Right atrium auricular region (tissue), 2 donors: ENCODE results near the gene THBS1. TPM values are rescaled to one million over a fixed set of nuclear protein-coding genes. Genes with fewer than 3 reads are reported as not detected.

Experiments used
- DNase-seq: peaks from one replicate; pipeline ENCODE4 v3.0.0-alpha.2; 2019; ENCODE audit warnings: low spot score
- H3K27ac ChIP-seq, 2 donors: fragments of 200-600 bp; sonication (generic); 1 replicate in 1 of 2; 2 replicates in 1 of 2; pipeline ENCODE4 v1.5.1; 2016 to 2019
- H3K27me3 ChIP-seq, 2 donors: fragments of 200-600 bp; sonication (generic); one replicate each; pipeline versions ENCODE4 v1.5.1 to v1.6.0; 2017 to 2019
- H3K36me3 ChIP-seq: fragments of 200-600 bp; sonication (generic); one replicate; pipeline ENCODE4 v1.5.1; 2016
- H3K4me1 ChIP-seq, 2 donors: fragments of 200-600 bp; sonication (generic); one replicate each; pipeline versions ENCODE4 v1.5.1 to v1.6.0; 2017 to 2019
- H3K4me3 ChIP-seq, 2 donors: fragments of 200-600 bp; sonication (generic); 1 replicate in 1 of 2; 2 replicates in 1 of 2; pipeline ENCODE4 v1.5.1; 2017 to 2019; ENCODE audit warnings: mild to moderate bottlenecking in 1 of 2, moderate library complexity in 1 of 2
- H3K9me3 ChIP-seq, 2 donors: fragments of 200-600 bp; sonication (generic); one replicate each; pipeline ENCODE4 v1.5.1; 2019
- total RNA-seq, 2 donors: library from RNA; depleted of rRNA; stranded (reverse); fragments of >200 nt; gene quantifications; one replicate each; pipeline ENCODE4 v1.1.0, GENCODE V29; 2016
- TF ChIP-seq, protein P1 (sequence below), 2 donors: fragments of 200-600 bp; sonication (generic); IDR thresholded peaks; one replicate each; pipeline ENCODE4 v1.5.1; 2019; ENCODE audit warnings: antibody characterized with exemption in 2 of 2

The THBS1 gene
- total RNA-seq, 2 donors from 2014 or later = 67.8 to 205 TPM

DNA sequence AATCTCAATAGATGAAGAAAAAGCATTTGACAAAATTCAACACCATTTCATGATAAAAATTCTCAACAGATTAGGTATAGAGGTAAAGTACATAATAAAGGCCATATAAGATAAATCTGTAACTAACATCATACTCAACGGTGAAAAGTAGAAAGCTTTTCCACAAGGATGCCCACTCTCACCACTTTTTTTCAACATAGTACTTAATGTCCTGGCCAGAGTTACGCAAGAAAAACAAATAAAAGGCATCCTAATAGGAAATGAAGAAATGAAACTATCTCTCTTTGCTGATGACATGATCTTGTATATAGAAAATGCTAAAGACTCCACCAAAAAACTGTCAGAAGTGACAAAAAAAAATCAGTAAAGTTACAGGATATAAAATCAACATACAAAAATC is 33.0 kb downstream of the THBS1 start:
- H3K27ac ChIP-seq = no peak overlapping the region
- no peaks in the 10 kb centered on the region for H3K36me3 ChIP-seq
- DNase-seq = no peak
- H3K9me3 ChIP-seq = peaks cover 0 to 41% of the 10 kb centered on the region in 2 donors
- no peaks in the 10 kb centered on the region for H3K4me1 ChIP-seq
- no peak overlapping the region for H3K4me3 ChIP-seq
- H3K27me3 ChIP-seq = no peaks in the 10 kb centered on the region
- TF ChIP-seq, protein P1, sequence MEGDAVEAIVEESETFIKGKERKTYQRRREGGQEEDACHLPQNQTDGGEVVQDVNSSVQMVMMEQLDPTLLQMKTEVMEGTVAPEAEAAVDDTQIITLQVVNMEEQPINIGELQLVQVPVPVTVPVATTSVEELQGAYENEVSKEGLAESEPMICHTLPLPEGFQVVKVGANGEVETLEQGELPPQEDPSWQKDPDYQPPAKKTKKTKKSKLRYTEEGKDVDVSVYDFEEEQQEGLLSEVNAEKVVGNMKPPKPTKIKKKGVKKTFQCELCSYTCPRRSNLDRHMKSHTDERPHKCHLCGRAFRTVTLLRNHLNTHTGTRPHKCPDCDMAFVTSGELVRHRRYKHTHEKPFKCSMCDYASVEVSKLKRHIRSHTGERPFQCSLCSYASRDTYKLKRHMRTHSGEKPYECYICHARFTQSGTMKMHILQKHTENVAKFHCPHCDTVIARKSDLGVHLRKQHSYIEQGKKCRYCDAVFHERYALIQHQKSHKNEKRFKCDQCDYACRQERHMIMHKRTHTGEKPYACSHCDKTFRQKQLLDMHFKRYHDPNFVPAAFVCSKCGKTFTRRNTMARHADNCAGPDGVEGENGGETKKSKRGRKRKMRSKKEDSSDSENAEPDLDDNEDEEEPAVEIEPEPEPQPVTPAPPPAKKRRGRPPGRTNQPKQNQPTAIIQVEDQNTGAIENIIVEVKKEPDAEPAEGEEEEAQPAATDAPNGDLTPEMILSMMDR (IDR thresholded peaks at IDR 0.05) = no peak

- TF ChIP-seq, protein P1 (IDR thresholded peaks at IDR 0.05) = no peak
- DNase-seq = no peak
- H3K4me3 ChIP-seq = no peak overlapping the region
- no peaks in the 10 kb centered on the region for H3K36me3 ChIP-seq
- no peak overlapping the region for H3K27ac ChIP-seq
- H3K9me3 ChIP-seq = peaks cover 0 to 22% of the 10 kb centered on the region in 2 donors
- H3K4me1 ChIP-seq = no peaks in the 10 kb centered on the region
- H3K27me3 ChIP-seq = no peaks in the 10 kb centered on the region
Observed at GRCh38 chr15:39616731-39617455, 36.0 kb downstream of the THBS1 start.

- Histone ChIP-seq H3K27me3 (no peaks in the 10 kb centered on the region), H3K4me1 (no peaks in the 10 kb centered on the region), H3K36me3 (no peaks in the 10 kb centered on the region), H3K9me3 (peaks cover 0 to 14% of the 10 kb centered on the region in 2 donors), H3K4me3 (no peak overlapping the region), H3K27ac (no peak overlapping the region)
- TF ChIP-seq, protein P1 (IDR thresholded peaks at IDR 0.05) = no peak
- no peak for DNase-seq
Observed at GRCh38 chr15:39618063-39618823, 37.4 kb downstream of the THBS1 start.

DNA sequence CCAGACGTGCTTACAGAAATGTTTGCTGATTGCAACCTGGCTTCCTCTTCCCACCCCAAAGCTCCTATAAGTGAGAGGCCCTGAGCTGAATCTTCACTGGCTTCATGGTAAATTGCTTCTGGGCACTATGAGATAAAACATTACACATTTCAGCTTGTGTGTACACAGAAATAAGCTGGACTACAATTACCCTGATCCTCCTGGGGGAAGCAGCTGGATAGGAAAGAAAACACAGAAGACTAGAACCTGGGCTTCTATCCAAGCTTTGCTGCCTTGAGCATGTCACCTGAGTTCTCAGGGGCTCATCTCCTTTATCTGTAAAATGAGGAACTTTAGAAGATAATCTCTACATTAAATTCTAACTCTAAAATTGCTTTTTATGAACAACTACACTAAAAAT is 40.3 kb downstream of the THBS1 start:
- no peak overlapping the region for H3K4me3 ChIP-seq
- H3K4me1 ChIP-seq = peaks cover 0 to 22% of the 10 kb centered on the region in 2 donors
- H3K27ac ChIP-seq = no peak overlapping the region
- H3K27me3 ChIP-seq = no peaks in the 10 kb centered on the region
- no peak for DNase-seq
- H3K9me3 ChIP-seq = no peaks in the 10 kb centered on the region
- H3K36me3 ChIP-seq = no peaks in the 10 kb centered on the region
- TF ChIP-seq, protein P1 (IDR thresholded peaks at IDR 0.05) = no peak

GRCh38 chr15:39621976-39622375 is 41.1 kb downstream of the THBS1 start:
- no peaks in the 10 kb centered on the region for H3K27me3 ChIP-seq
- TF ChIP-seq, protein P1 (IDR thresholded peaks at IDR 0.05) = no peak
- H3K9me3 ChIP-seq = no peaks in the 10 kb centered on the region
- no peak overlapping the region for H3K4me3 ChIP-seq
- no peak overlapping the region for H3K27ac ChIP-seq
- no peak for DNase-seq
- H3K36me3 ChIP-seq = no peaks in the 10 kb centered on the region
- H3K4me1 ChIP-seq = peaks cover 0 to 29% of the 10 kb centered on the region in 2 donors
